ENCODE measurements around the gene DIP2A. TPM values are rescaled to one million over a fixed set of nuclear protein-coding genes. Genes with fewer than 3 reads are reported as not detected.

DIP2A gene
- total RNA-seq, 2 experiments from 2014 or later: 61.2 to 66.1 TPM

DNA sequence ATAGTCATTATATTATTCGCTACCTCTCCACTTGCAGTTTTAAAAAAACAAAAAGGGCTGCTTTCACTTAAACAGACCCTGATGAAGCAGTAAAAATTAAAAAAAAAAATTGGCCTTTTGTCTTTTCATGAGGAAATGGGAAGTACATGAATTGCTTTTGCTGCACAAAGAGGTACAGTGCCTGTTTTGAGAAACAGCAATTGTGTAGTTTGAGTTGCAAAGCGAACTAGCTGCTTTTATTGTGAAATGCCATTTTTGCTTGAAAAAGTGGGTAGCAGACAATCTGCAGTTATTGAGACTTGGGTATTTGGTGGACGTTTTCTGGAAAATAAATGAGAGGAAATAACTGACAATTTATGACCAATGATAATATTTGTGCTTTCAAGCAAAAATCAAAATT, 7.0 kb downstream of the DIP2A start:
- DNase-seq (no peak), ATAC-seq (ENCODE audit: poor library complexity) (no peak)
- Histone ChIP-seq H3K9me3 (ENCODE audit: control insufficient read depth in 1 of 2, insufficient read depth in 1 of 2, low read length in 2 of 2) (no peaks in the 10 kb centered on the region), H3K4me1 (ENCODE audit: insufficient read depth, low read length) (peaks cover 4% of the 10 kb centered on the region), H3K36me3 (ENCODE audit: insufficient read depth, low read length) (peaks cover 5% of the 10 kb centered on the region), H3K27me3 (ENCODE audit: control insufficient read depth in 1 of 2, insufficient read depth in 2 of 2, low read length in 2 of 2) (no peaks in the 10 kb centered on the region), H3K4me3 (ENCODE audit: low read length) (no peak overlapping the region), H3K27ac (ENCODE audit: low read depth in 1 of 2, low read length in 2 of 2) (no peak overlapping the region)
- Mint-ChIP-seq H3K4me3 (no peak overlapping the region), H3K4me1 (ENCODE audit: low read depth) (peaks cover 44% of the 10 kb centered on the region), H3K9me3 (no peaks in the 10 kb centered on the region), H3K27ac (peak overlapping the region; percentile 24), H3K27me3 (no peaks in the 10 kb centered on the region), H3K36me3 (ENCODE audit: low read depth) (peaks cover 48% of the 10 kb centered on the region)
- CTCF ChIA-PET: no interaction called here
- TF ChIP-seq, protein P1, sequence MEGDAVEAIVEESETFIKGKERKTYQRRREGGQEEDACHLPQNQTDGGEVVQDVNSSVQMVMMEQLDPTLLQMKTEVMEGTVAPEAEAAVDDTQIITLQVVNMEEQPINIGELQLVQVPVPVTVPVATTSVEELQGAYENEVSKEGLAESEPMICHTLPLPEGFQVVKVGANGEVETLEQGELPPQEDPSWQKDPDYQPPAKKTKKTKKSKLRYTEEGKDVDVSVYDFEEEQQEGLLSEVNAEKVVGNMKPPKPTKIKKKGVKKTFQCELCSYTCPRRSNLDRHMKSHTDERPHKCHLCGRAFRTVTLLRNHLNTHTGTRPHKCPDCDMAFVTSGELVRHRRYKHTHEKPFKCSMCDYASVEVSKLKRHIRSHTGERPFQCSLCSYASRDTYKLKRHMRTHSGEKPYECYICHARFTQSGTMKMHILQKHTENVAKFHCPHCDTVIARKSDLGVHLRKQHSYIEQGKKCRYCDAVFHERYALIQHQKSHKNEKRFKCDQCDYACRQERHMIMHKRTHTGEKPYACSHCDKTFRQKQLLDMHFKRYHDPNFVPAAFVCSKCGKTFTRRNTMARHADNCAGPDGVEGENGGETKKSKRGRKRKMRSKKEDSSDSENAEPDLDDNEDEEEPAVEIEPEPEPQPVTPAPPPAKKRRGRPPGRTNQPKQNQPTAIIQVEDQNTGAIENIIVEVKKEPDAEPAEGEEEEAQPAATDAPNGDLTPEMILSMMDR (IDR thresholded peaks at IDR 0.05): no peak
- intact Hi-C loops (cut with DNase I, micrococcal nuclease): no loop called here
- POLR2A ChIA-PET: no interaction called here

DNA sequence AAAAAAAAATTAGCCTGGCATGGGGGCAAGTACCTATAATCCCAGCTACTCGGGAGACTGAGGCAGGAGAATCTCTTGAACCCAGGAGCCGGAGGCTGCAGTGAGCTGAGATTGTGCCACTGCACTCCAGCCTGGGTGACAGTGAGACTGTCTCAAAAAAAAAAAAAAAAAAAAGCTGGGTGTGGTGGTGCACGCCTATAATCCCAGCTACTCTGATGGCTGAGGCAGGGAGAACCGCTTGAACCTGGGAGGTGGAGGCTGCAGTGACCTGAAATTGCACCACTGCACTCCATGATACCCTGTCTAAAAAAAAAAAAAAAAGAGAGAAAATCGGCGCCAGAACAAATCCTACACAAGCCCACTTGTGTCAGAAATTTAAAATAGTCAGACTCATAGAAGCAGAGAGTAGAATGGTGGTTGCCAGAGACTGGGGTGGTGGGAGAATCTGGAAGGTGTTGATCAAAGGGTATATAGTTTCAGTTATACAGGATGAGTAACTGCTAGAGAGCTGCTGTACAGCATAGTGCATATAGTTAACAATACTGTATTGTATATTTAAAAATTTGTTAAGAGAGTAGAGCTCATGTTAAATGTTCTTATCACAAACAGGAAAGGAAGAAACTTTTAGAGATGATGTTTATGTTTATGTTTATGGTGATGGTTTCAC, 9.6 kb downstream of the DIP2A start:
- Histone ChIP-seq H3K27me3 (ENCODE audit: control insufficient read depth in 1 of 2, insufficient read depth in 2 of 2, low read length in 2 of 2) (no peaks in the 10 kb centered on the region), H3K9me3 (ENCODE audit: control insufficient read depth in 1 of 2, insufficient read depth in 1 of 2, low read length in 2 of 2) (no peaks in the 10 kb centered on the region), H3K4me3 (ENCODE audit: low read length) (no peak overlapping the region), H3K36me3 (ENCODE audit: insufficient read depth, low read length) (peaks cover 3% of the 10 kb centered on the region), H3K4me1 (ENCODE audit: insufficient read depth, low read length) (peaks cover 11% of the 10 kb centered on the region), H3K27ac (ENCODE audit: low read depth in 1 of 2, low read length in 2 of 2) (no peak overlapping the region)
- DNase-seq (no peak), ATAC-seq (ENCODE audit: poor library complexity) (no peak)
- Mint-ChIP-seq H3K27ac (peak overlapping the region; percentile 56), H3K4me1 (ENCODE audit: low read depth) (peaks cover 48% of the 10 kb centered on the region), H3K27me3 (no peaks in the 10 kb centered on the region), H3K9me3 (no peaks in the 10 kb centered on the region), H3K4me3 (no peak overlapping the region), H3K36me3 (ENCODE audit: low read depth) (peaks cover 58% of the 10 kb centered on the region)
- ChIA-PET POLR2A (interaction anchor here (1.2 to 2.0 kb wide), 3 partner anchors 8 to 167 kb away, joined by 3 to 8 read pairs (median 3); partner anchors contain the start of gene DIP2A), CTCF (interaction anchor here (1.2 kb wide), 1 partner anchor 10 kb away, joined by 3 read pairs; no protein-coding TSS in a partner anchor)
- intact Hi-C loops (cut with DNase I, micrococcal nuclease): no loop called here
- TF ChIP-seq, protein P1 (IDR thresholded peaks at IDR 0.05): no peak

DNA sequence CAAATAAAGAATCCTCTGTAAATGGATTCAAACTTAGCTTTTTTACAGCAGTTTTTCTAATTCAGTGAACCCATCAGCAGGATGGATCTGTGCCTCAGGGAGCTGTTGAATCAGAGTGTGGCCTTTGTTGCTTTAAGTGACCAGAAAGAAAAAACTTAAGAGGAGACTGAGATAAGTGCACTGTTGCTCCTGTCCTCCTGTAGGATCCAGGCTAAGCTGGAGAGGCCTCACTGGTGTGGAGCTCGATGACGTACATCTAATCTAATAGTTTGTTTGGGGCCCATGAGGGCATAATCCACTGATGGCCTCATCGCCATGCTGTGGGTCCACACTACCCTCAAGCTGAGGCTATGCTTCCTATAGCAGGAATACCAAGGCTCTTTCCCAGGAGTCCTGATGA, 10.6 kb downstream of the DIP2A start:
- Histone ChIP-seq H3K36me3 (ENCODE audit: insufficient read depth, low read length) (peaks cover 2% of the 10 kb centered on the region), H3K9me3 (ENCODE audit: control insufficient read depth in 1 of 2, insufficient read depth in 1 of 2, low read length in 2 of 2) (no peaks in the 10 kb centered on the region), H3K27me3 (ENCODE audit: control insufficient read depth in 1 of 2, insufficient read depth in 2 of 2, low read length in 2 of 2) (no peaks in the 10 kb centered on the region), H3K4me3 (ENCODE audit: low read length) (no peak overlapping the region), H3K4me1 (ENCODE audit: insufficient read depth, low read length) (peaks cover 11% of the 10 kb centered on the region), H3K27ac (ENCODE audit: low read depth in 1 of 2, low read length in 2 of 2) (no peak overlapping the region)
- ChIA-PET CTCF (interaction anchor here (0.7 kb wide), 1 partner anchor 170 kb away, joined by 3 read pairs; no protein-coding TSS in a partner anchor), POLR2A (interaction anchor here (1.2 to 4.0 kb wide), 3 partner anchors 9 to 165 kb away, joined by 3 to 10 read pairs (median 3); partner anchors contain the start of gene DIP2A)
- TF ChIP-seq, protein P1 (IDR thresholded peaks at IDR 0.05): no peak
- ATAC-seq (ENCODE audit: poor library complexity) (no peak), DNase-seq (no peak)
- H3K4me3 Mint-ChIP-seq: no peak overlapping the region
- H3K4me1 Mint-ChIP-seq (ENCODE audit: low read depth): peaks cover 53% of the 10 kb centered on the region
- no peaks in the 10 kb centered on the region for H3K9me3 Mint-ChIP-seq
- H3K27ac Mint-ChIP-seq: peak overlapping the region; percentile 56
- H3K27me3 Mint-ChIP-seq: no peaks in the 10 kb centered on the region
- intact Hi-C loops (cut with DNase I, micrococcal nuclease): no loop called here
- H3K36me3 Mint-ChIP-seq (ENCODE audit: low read depth): peaks cover 51% of the 10 kb centered on the region
